GM18867 (cell line): Measurements from ENCODE around the gene CNNM1.
A peak's percentile ranks its signal among the peaks of the same experiment; 100 is the strongest.

Experiments
- ATAC-seq: cut with Tn5 transposase; IDR thresholded peaks from one replicate; pipeline ENCODE4 v1.9.1; 2021; ENCODE audit warnings: mild to moderate bottlenecking, moderate library complexity; ENCODE audit not compliant: unreplicated experiment

Gene CNNM1

GRCh38 chr10:99412099-99412498, 82.9 kb downstream of the CNNM1 start:
- ATAC-seq: no peak

- no peak for ATAC-seq
Measured at GRCh38 chr10:99418910-99419624, 89.9 kb downstream of the CNNM1 start.

- no peak for ATAC-seq
Measured at GRCh38 chr10:99419688-99420087, 90.5 kb downstream of the CNNM1 start.

GRCh38 chr10:99421233-99421739, 92.1 kb downstream of the CNNM1 start:
- no peak for ATAC-seq

GRCh38 chr10:99422529-99423096, 93.5 kb downstream of the CNNM1 start:
- no peak for ATAC-seq

- ATAC-seq: no peak
Measured at GRCh38 chr10:99424656-99425055, 95.5 kb downstream of the CNNM1 start.

GRCh38 chr10:99425204-99425603, 96.0 kb downstream of the CNNM1 start:
- no peak for ATAC-seq

GRCh38 chr10:99426689-99427088, 97.5 kb downstream of the CNNM1 start:
- no peak for ATAC-seq

- ATAC-seq: no peak
Measured at GRCh38 chr10:99427566-99428190, 98.5 kb downstream of the CNNM1 start.

- ATAC-seq: no peak
Measured at GRCh38 chr10:99429517-99430095, 100.5 kb downstream of the CNNM1 start.

GRCh38 chr10:99430116-99430450, 100.9 kb downstream of the CNNM1 start:
- ATAC-seq: peak; percentile 16

- ATAC-seq: peak; percentile 95
Measured at GRCh38 chr10:99430451-99431189, 101.5 kb downstream of the CNNM1 start, which contains the start of gene GOT1. TSS of gene GOT1 (minus strand) at chr10:99430624. CDS start at chr10:99430565, 59 bp downstream.

GRCh38 chr10:99431190-99431760, 102.1 kb downstream of the CNNM1 start:
- ATAC-seq: no peak

- ATAC-seq: no peak
Measured at GRCh38 chr10:99432047-99432446, 102.9 kb downstream of the CNNM1 start.

GRCh38 chr10:99432881-99433280, 103.7 kb downstream of the CNNM1 start:
- no peak for ATAC-seq

- ATAC-seq: no peak
Measured at GRCh38 chr10:99433378-99434020, 104.3 kb downstream of the CNNM1 start.

GRCh38 chr10:99435986-99436638, 107.0 kb downstream of the CNNM1 start:
- peak; percentile 51 for ATAC-seq

GRCh38 chr10:99438890-99439289, 109.7 kb downstream of the CNNM1 start:
- ATAC-seq: no peak

- no peak for ATAC-seq
Measured at GRCh38 chr10:99442394-99442793, 113.2 kb downstream of the CNNM1 start.

GRCh38 chr10:99443500-99443899, 114.3 kb downstream of the CNNM1 start:
- no peak for ATAC-seq
